ENCODE measurements around the gene SERPINA1.

Gene SERPINA1

GRCh38 chr14:94376108-94376975, 12.1 kb downstream of the SERPINA1 start:
- no peak for TF ChIP-seq CTCF (conservative IDR thresholded peaks at IDR 0.05; ENCODE audit: control insufficient read depth, insufficient read depth, low read depth, low read length)
- no peak overlapping the region for H3K4me3 ChIP-seq (ENCODE audit: control insufficient read depth, low read depth, low read length)
- DNase-seq (ENCODE audit: low read depth) = no peak

- DNase-seq (ENCODE audit: low read depth) = no peak
These were observed 12.8 kb downstream of the SERPINA1 start for GRCh38 chr14:94375552-94376107.

GRCh38 chr14:94374749-94375260, 13.6 kb downstream of the SERPINA1 start:
- no peak overlapping the region for H3K4me3 ChIP-seq (ENCODE audit: control insufficient read depth, low read depth, low read length)
- TF ChIP-seq CTCF (conservative IDR thresholded peaks at IDR 0.05; ENCODE audit: control insufficient read depth, insufficient read depth, low read depth, low read length) = no peak
- no peak for DNase-seq (ENCODE audit: low read depth)

More at GRCh38 chr14:94375552-94376107, 12.8 kb downstream of the SERPINA1 start:
- no peak overlapping the region for H3K4me3 ChIP-seq (ENCODE audit: control insufficient read depth, low read depth, low read length)
- TF ChIP-seq CTCF (conservative IDR thresholded peaks at IDR 0.05; ENCODE audit: control insufficient read depth, insufficient read depth, low read depth, low read length) = no peak

GRCh38 chr14:94374116-94374515, 14.3 kb downstream of the SERPINA1 start:
- no peak overlapping the region for H3K4me3 ChIP-seq (ENCODE audit: control insufficient read depth, low read depth, low read length)
- DNase-seq (ENCODE audit: low read depth) = no peak
- no peak for TF ChIP-seq CTCF (conservative IDR thresholded peaks at IDR 0.05; ENCODE audit: control insufficient read depth, insufficient read depth, low read depth, low read length)

GRCh38 chr14:94373708-94374107, 14.7 kb downstream of the SERPINA1 start:
- DNase-seq (ENCODE audit: low read depth) = peak; percentile 99
- TF ChIP-seq CTCF (conservative IDR thresholded peaks at IDR 0.05; ENCODE audit: control insufficient read depth, insufficient read depth, low read depth, low read length) = no peak
- H3K4me3 ChIP-seq (ENCODE audit: control insufficient read depth, low read depth, low read length) = no peak overlapping the region

GRCh38 chr14:94372021-94372605, 16.3 kb downstream of the SERPINA1 start:
- no peak for TF ChIP-seq CTCF (conservative IDR thresholded peaks at IDR 0.05; ENCODE audit: control insufficient read depth, insufficient read depth, low read depth, low read length)
- H3K4me3 ChIP-seq (ENCODE audit: control insufficient read depth, low read depth, low read length) = no peak overlapping the region
- DNase-seq (ENCODE audit: low read depth) = no peak

Data from fibroblast of mammary gland (primary cell).